ENCODE data around the gene TMEM140. TPM values are rescaled to one million over a fixed set of nuclear protein-coding genes. Genes with fewer than 3 reads are reported as not detected.

TMEM140 gene
- total RNA-seq, 1 experiment from 2014 or later = 0.92 TPM

DNA sequence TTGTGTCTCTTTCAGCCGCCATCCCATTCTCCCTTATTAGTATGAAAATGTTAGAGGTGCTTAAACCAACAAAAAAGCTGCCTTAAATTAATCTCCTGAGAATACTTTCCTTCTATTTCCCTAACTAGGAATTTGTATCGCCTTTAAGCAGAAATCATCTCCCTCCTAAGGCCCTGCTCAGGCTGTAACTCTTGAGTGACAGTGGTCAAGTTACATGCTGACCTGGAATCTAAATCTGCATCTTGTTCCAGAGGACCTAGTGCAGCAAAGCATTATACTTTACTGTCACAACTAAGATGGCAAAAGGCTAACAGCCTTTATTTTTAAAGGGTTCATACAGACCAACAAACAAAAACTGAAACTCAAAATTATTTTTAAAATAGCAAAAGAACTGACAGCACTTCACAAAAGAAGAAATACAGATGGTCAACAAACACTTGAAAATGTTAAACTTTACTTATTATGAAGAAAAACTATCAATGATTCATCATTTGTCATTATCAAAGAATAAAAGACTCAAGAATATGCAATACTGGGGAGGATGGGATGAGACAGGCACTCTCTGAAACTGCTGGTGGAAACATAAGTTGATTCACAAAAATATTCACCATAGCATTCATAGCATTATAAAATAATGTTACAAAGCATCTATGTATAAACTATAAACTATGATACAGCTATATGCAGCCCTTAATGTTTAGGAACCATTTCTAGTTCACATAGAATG, 11.7 kb downstream of the TMEM140 start:
- TF ChIP-seq, protein P1, sequence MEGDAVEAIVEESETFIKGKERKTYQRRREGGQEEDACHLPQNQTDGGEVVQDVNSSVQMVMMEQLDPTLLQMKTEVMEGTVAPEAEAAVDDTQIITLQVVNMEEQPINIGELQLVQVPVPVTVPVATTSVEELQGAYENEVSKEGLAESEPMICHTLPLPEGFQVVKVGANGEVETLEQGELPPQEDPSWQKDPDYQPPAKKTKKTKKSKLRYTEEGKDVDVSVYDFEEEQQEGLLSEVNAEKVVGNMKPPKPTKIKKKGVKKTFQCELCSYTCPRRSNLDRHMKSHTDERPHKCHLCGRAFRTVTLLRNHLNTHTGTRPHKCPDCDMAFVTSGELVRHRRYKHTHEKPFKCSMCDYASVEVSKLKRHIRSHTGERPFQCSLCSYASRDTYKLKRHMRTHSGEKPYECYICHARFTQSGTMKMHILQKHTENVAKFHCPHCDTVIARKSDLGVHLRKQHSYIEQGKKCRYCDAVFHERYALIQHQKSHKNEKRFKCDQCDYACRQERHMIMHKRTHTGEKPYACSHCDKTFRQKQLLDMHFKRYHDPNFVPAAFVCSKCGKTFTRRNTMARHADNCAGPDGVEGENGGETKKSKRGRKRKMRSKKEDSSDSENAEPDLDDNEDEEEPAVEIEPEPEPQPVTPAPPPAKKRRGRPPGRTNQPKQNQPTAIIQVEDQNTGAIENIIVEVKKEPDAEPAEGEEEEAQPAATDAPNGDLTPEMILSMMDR (conservative IDR thresholded peaks at IDR 0.05) = no peak
- TF ChIP-seq EZH2 (IDR thresholded peaks at IDR 0.05; ENCODE audit: low read depth) = no peak
- Histone ChIP-seq H3K36me3 (ENCODE audit: low read depth) (peaks cover 14% of the 10 kb centered on the region; the same call in 1 of the 2 replicates), H3K9me2 (ENCODE audit: insufficient read depth) (no peaks in the 10 kb centered on the region), H3K4me1 (replicated peaks; ENCODE audit: insufficient read depth) (peaks cover 14% of the 10 kb centered on the region), H2AFZ (no peak overlapping the region), H3K4me3 (no peak overlapping the region), H3K27me3 (ENCODE audit: insufficient read depth, low read depth) (no peaks in the 10 kb centered on the region), H3F3A (ENCODE audit: insufficient read depth, low read depth) (0 out of 2 replicates have a peak, but pooled peaks cover 5% of the 10 kb centered on the region), H3K27ac (peak overlapping the region; percentile 44), H4K20me1 (ENCODE audit: insufficient read depth) (no peaks in the 10 kb centered on the region), H3K9me3 (ENCODE audit: insufficient read depth, low read depth) (peaks cover 32% of the 10 kb centered on the region), H3K4me2 (0 out of 2 replicates have a peak overlapping the region, but pooled peaks have one; percentile 0), H3K79me2 (ENCODE audit: low read depth) (no peaks in the 10 kb centered on the region)
- ChIA-PET POLR2A (ENCODE audit: unreplicated experiment) (interaction anchor here (0.7 kb wide), 1 partner anchor 555 kb away, joined by 3 read pairs; no protein-coding TSS in a partner anchor), CTCF (no interaction called here)
- intact Hi-C loops (cut with micrococcal nuclease; ENCODE audit: unreplicated experiment) = no loop called here
- no peak for DNase-seq
- BruUV-seq (replicated peaks) = no TSS peak

DNA sequence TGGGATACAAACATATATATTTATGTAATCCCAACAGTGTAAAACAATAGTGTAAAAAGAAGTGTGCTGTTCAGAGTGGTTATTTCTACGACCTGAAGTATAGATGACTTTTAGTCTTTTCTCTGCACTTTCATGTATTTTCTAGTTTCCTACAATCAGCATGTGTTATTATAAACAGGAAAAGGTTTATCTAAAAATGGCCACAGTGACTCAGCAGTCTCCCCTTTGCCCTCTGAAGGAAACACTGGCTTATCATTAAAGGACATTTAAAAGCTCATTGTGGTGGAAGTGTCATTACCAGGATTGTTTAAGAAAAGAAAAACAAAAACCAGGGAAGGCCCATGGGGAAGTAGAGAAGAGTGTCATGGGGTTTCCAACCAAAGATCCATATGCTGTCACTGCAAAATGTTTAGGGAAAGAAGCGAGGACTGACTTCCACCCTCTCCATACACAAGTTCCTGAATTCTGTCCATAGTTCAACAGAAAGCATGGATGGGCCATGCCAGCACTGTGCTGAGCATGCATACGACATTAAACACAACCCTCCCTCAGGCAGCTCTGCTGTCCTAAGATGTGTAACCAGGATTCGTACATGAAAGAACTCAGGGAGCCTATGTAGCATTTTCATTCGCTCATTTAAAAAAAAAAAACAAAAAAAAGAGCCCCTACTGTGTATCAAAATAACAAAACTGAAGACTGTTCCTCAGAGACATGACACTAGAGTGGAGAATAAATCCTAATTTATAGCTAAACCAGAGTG, 12.4 kb downstream of the TMEM140 start:
- intact Hi-C loops (cut with micrococcal nuclease; ENCODE audit: unreplicated experiment) = no loop called here
- CTCF ChIA-PET = no interaction called here
- no peaks in the 10 kb centered on the region for H3K9me2 ChIP-seq (ENCODE audit: insufficient read depth)
- H3K36me3 ChIP-seq (ENCODE audit: low read depth) = peaks cover 14% of the 10 kb centered on the region; the same call in 1 of the 2 replicates
- no peaks in the 10 kb centered on the region for H4K20me1 ChIP-seq (ENCODE audit: insufficient read depth)
- H3K27me3 ChIP-seq (ENCODE audit: insufficient read depth, low read depth) = no peaks in the 10 kb centered on the region
- no TSS peak for BruUV-seq (replicated peaks)
- 0 out of 2 replicates have a peak overlapping the region, but pooled peaks have one; percentile 0 for H3K4me2 ChIP-seq
- H3K79me2 ChIP-seq (ENCODE audit: low read depth) = no peaks in the 10 kb centered on the region
- peaks cover 32% of the 10 kb centered on the region for H3K9me3 ChIP-seq (ENCODE audit: insufficient read depth, low read depth)
- no peak for TF ChIP-seq EZH2 (IDR thresholded peaks at IDR 0.05; ENCODE audit: low read depth)
- TF ChIP-seq, protein P1 (conservative IDR thresholded peaks at IDR 0.05) = no peak
- DNase-seq = no peak
- no peak overlapping the region for H2AFZ ChIP-seq
- no peak overlapping the region for H3K4me3 ChIP-seq
- H3K27ac ChIP-seq = peak overlapping the region; percentile 44
- H3K4me1 ChIP-seq (replicated peaks; ENCODE audit: insufficient read depth) = peaks cover 14% of the 10 kb centered on the region
- POLR2A ChIA-PET (ENCODE audit: unreplicated experiment) = interaction anchor here (0.7 kb wide), 1 partner anchor 599 kb away, joined by 7 read pairs; no protein-coding TSS in a partner anchor
- 0 out of 2 replicates have a peak, but pooled peaks cover 5% of the 10 kb centered on the region for H3F3A ChIP-seq (ENCODE audit: insufficient read depth, low read depth)

DNA sequence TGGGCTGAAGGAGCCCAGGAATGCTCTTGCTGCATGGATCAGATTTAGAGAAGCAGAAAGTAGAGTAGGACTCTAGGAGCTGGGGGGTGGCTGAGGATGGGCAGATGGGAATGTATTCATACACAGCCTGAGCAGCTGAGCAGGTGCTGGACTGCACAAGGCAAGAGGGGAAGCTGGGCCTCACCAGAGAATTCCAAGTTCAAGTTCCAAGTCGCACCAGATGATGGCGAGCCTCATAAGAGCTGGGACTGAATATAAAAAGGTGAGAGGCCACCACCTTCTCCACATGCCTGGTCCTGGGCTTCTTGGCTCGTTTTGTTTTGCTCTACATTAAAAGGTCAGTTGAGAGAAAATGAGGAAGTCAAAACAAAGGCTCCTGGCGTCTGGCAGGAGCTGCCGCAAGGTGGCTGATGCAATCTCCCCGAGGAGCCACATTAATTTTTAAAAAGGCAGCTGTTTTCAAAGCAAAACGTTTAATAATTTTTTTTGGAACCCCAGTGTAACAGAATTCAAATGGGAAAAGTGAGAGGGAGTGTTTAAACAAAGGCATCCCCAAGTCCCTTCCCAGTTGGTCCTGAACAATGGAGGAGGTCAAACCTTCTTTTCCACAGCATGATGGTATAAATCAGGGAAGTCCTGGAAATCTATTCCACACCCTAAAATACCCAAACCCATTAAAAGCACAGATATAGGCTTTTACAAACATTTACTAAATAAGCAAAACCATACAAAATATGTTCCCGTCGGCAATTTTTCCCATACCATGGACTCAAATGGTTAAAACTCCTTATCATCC, 13.2 kb downstream of the TMEM140 start:
- POLR2A ChIA-PET (ENCODE audit: unreplicated experiment) = no interaction called here
- Histone ChIP-seq H3K4me1 (replicated peaks; ENCODE audit: insufficient read depth) (peaks cover 14% of the 10 kb centered on the region), H3K4me3 (no peak overlapping the region), H2AFZ (no peak overlapping the region), H3K79me2 (ENCODE audit: low read depth) (no peaks in the 10 kb centered on the region), H3K27ac (peak overlapping the region; percentile 44), H3K36me3 (ENCODE audit: low read depth) (peaks cover 14% of the 10 kb centered on the region), H3K9me3 (ENCODE audit: insufficient read depth, low read depth) (peaks cover 32% of the 10 kb centered on the region), H3K4me2 (no peak overlapping the region), H4K20me1 (ENCODE audit: insufficient read depth) (no peaks in the 10 kb centered on the region), H3K27me3 (ENCODE audit: insufficient read depth, low read depth) (no peaks in the 10 kb centered on the region), H3K9me2 (ENCODE audit: insufficient read depth) (no peaks in the 10 kb centered on the region), H3F3A (ENCODE audit: insufficient read depth, low read depth) (0 out of 2 replicates have a peak, but pooled peaks cover 5% of the 10 kb centered on the region)
- TF ChIP-seq, protein P1 (conservative IDR thresholded peaks at IDR 0.05) = no peak
- TF ChIP-seq EZH2 (IDR thresholded peaks at IDR 0.05; ENCODE audit: low read depth) = no peak
- intact Hi-C loops (cut with micrococcal nuclease; ENCODE audit: unreplicated experiment) = no loop called here
- CTCF ChIA-PET = no interaction called here
- no peak for DNase-seq
- BruUV-seq (replicated peaks) = no TSS peak
